HG03139 (cell line): ENCODE results near the gene KIF26B.

Experiments
- ATAC-seq: cut with Tn5 transposase; IDR thresholded peaks from one replicate; pipeline ENCODE4 v1.9.1; 2021; ENCODE audit not compliant: unreplicated experiment

KIF26B gene

GRCh38 chr1:245484176-245484575 lies 329.4 kb downstream of the KIF26B start:
- no peak for ATAC-seq

DNA sequence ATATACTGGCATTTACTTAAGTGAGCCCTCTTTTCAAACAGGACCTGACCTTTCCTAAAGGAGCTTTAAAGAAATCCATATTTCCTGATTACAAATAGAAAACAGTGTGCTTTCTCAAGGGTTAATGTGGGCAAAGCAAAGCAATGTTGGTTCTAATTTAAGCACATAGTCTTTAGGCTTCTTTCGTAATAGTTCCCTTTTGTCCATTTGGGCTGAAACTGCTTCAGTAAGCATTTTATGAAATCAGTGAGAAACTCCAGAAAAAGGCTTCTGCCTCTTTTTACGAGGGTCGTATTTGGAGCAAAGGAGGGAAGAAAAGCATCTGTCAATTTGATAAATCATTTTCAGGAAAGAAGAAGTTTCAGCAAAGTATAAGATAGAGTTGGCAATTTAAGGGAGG lies 331.2 kb downstream of the KIF26B start:
- ATAC-seq: no peak

- no peak for ATAC-seq
Measured at GRCh38 chr1:245486775-245487470, 332.1 kb downstream of the KIF26B start.

GRCh38 chr1:245488346-245489129 lies 333.8 kb downstream of the KIF26B start:
- ATAC-seq: no peak

DNA sequence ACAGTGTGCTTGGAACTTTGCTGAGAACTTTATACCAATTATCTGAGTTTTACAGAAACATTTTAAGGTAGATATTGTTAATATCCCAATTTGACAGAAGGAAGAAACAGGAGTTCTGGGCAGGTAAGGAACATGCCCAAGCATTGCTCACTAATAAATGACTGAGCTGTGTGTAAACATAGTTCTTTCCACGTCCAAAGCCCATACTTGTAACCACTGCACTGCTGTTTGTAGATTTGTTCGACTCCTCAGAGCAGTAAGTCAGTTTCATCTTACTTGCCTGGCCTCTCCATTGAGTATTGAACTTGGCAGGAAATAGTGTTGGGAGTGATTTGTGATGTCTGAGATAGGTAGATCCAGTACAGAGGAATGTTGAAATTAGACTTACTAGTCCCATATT lies 335.1 kb downstream of the KIF26B start:
- no peak for ATAC-seq

DNA sequence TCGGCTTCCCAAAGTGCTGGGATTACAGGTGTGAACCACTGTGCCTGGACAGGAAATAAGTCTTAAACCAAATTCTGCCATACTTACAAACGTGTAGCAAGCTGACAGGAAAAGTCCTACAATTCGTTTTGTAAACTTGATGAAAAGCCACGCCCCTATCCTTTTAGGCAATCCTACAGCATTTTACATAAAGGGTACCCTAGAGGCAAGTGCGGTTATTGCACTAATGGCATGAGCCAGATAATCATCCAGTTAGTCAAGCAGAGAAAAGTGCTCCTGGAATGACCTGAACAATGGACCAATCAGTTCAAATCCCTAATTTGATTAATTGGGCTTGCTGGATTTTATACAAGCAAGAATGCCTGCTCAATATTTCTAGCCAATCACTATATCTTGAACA lies 338.2 kb downstream of the KIF26B start:
- ATAC-seq: no peak

- ATAC-seq: no peak
Measured at GRCh38 chr1:245495681-245496080, 340.9 kb downstream of the KIF26B start.

GRCh38 chr1:245500546-245500945 lies 345.8 kb downstream of the KIF26B start:
- no peak for ATAC-seq

DNA sequence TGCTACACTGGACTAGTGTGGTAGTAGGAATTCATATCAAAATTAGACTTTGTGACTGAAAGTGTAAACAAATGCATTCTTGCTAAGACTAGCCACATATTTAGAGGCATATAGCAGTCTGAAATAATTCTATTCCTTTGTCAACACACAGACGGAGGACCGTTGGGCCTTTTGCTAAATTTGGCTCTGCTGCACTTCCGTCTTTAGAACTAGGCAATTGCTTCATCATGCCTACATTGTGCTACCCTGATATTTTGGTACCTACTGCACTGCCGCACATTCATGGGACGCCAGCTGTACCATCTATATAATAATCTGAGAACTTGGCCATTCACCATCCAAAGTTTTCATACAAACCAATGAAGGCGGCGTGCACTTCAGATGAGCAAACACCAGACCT lies 346.8 kb downstream of the KIF26B start:
- no peak for ATAC-seq

DNA sequence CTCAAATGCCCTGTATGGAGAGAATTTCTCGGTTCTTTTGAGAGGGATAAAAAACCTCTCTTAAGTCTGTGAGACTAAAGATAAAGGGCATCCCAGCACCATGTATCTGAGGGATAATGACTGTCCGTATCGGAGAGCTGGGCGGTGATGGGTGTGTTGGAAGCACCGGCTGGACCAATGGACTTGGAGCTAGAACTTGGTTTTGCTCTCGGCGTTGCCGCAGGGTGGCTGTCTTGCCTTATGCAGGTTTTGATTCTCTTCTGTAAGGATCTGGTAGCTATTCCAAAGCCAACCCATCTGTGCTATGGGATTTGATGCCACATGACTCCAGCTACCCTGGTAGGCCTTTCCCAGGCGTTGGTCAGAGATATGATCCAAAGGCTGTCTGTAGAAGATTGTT lies 348.8 kb downstream of the KIF26B start:
- no peak for ATAC-seq

- ATAC-seq: no peak
Measured at GRCh38 chr1:245510144-245510543, 355.4 kb downstream of the KIF26B start.

DNA sequence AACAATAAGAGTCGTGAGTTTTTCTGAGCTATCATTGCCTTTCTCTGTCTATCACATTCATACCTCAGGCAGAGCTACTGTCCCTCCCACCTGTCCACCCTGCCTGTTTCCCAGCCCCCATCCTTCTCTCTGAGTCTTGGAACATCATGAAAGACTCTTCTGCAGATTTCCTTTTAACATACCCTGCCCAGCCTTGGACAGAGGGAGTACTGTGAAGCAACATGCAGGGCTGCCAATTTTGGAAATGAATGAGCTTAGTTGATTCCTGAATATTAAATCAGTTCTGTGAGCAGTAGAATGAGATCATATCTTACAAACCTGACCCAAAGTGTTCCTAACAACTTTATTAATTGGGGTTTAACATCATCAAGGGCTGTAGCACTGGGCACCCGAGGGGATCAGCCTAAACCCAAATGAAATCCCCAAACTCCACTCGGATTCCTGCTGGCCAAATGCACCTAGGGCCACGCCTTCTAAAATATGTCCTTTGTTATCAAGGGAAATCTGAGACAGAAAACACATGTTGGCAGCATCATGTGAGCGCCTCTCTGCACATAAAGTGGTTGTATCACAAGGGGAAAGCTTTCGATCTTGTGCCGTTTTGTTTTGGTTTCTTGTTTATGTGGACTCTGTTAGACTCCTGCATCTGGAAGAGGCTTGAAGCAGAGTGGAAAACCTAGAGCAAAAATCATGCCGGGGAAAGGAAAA lies 357.6 kb downstream of the KIF26B start:
- ATAC-seq: no peak

- ATAC-seq: no peak
Measured at GRCh38 chr1:245512980-245513578, 358.3 kb downstream of the KIF26B start.

DNA sequence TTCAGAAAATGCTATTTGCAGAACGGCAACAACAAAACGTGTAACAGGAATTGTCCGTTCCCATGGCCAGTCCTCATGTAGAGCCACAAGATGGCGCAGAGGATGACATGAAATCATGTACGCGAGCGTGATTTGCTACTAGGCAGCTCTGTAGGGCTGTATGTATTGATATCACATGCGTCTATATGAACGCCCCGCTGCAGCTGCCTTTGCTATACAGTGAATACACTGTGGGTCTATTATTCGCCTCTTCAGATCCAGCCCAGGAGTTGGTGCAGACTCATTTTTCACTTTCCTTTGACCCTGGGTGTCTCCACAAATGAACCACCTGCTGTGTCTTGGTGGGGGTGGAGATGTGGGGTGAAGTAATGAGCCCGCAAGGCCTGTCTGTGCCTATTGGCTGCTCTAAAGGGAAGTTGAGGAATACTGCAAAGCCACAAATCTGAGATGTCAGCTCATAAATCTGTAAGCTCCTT lies 361.5 kb downstream of the KIF26B start:
- no peak for ATAC-seq

GRCh38 chr1:245520611-245521010 lies 365.8 kb downstream of the KIF26B start:
- ATAC-seq: no peak

GRCh38 chr1:245526141-245526540 lies 371.4 kb downstream of the KIF26B start:
- ATAC-seq: no peak

- ATAC-seq: no peak
Measured at GRCh38 chr1:245528258-245528635, 373.5 kb downstream of the KIF26B start.

- no peak for ATAC-seq
Measured at GRCh38 chr1:245530937-245531336, 376.2 kb downstream of the KIF26B start.

DNA sequence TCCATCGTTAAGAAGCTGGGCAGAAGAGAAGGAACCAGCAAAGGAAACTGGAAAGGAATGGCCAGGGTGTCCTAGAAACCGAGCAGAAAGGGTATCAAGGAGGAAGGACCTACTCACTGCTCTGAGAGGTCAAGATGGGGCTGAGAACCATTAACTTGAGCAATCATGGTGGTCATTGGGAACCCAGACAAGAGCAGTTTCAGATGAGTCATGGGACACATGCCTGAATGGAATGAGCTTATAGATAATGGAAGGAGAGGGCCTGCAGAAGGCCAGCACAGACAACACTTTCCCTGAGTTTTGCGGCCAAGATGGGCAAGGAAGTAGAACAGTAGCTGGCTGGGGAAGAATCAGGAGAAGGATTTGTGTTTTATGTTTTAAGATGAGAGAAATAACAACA lies 383.2 kb downstream of the KIF26B start:
- no peak for ATAC-seq

- no peak for ATAC-seq
Measured at GRCh38 chr1:245538671-245539070, 383.9 kb downstream of the KIF26B start.

DNA sequence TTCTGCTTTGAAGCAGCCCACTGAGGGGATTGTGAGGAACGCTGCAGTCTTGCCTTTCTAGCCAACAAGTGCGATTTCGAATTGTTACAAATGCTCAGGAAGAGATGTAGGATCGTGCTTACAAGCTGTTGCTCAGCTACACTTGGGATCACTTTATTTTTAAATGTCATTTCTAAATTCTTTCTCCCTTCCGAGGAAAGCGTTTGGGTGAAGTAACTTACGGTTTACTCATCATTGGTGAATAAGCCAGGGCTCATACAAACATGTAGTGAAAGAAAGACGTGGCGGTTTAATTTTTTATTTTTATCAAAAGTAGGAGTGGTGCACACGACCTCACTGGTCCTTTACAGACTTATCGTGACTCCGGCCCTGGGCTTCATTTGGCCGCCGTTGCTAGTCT lies 386.6 kb downstream of the KIF26B start:
- no peak for ATAC-seq
